NK-92 (cell line): ENCODE results near the gene PRSS8.

ENCODE experiments used
- DNase-seq: peaks from one replicate; lab custom pipeline; 2025; ENCODE audit not compliant: unreplicated experiment; lab: John Stamatoyannopoulos, UW

PRSS8 gene

DNA sequence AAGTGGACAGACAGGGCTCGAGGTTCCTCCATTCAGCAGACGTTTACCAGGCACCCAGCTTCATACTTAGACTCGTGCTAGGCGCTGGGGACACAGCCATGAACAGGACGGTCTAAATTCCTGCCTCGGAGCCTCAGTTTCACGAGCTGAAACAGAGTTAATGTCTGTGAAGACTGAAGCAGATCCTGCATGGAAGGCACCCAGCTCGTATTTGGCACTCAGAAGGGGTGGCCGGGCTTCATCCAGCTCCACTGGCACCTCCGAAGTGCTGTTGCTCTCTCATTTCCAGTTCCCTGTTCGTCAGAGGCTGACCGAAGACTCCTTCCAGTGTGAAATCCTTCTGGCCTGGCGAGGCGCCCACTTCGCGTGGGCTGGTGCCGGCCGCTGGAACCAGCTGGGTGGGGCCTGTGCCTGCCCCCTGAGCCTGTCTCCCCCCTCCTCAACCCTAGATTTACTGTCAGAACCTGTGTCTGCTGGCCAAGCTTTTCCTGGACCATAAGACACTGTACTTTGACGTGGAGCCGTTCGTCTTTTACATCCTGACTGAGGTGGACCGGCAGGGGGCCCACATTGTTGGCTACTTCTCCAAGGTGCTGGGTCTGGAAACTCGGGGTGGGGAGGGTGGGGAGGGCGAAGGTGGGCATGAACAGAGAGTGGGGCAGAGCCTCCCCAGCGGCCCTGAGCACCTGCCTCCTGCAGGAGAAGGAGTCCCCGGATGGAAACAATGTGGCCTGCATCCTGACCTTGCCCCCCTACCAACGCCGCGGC lies 5.8 kb downstream of the PRSS8 start:
- no peak for DNase-seq

- no peak for DNase-seq
These were observed 6.6 kb downstream of the PRSS8 start for GRCh38 chr16:31128711-31129567.

GRCh38 chr16:31127182-31127581 lies 8.3 kb downstream of the PRSS8 start:
- no peak for DNase-seq

- no peak for DNase-seq
These were observed 9.7 kb downstream of the PRSS8 start for GRCh38 chr16:31125844-31126243.

DNA sequence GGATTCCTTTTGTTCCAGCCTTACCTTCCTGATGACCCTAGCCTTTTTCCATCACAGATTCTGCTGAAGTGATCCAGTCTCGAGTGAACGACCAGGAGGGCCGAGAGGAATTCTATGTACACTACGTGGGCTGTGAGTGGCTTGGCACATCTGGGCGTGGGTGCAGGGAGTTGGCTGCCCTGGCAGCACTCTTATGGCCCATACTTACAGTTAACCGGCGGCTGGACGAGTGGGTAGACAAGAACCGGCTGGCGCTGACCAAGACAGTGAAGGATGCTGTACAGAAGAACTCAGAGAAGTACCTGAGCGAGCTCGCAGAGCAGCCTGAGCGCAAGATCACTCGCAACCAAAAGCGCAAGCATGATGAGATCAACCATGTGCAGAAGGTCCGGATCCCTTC lies 15.4 kb downstream of the PRSS8 start:
- DNase-seq: no peak

DNA sequence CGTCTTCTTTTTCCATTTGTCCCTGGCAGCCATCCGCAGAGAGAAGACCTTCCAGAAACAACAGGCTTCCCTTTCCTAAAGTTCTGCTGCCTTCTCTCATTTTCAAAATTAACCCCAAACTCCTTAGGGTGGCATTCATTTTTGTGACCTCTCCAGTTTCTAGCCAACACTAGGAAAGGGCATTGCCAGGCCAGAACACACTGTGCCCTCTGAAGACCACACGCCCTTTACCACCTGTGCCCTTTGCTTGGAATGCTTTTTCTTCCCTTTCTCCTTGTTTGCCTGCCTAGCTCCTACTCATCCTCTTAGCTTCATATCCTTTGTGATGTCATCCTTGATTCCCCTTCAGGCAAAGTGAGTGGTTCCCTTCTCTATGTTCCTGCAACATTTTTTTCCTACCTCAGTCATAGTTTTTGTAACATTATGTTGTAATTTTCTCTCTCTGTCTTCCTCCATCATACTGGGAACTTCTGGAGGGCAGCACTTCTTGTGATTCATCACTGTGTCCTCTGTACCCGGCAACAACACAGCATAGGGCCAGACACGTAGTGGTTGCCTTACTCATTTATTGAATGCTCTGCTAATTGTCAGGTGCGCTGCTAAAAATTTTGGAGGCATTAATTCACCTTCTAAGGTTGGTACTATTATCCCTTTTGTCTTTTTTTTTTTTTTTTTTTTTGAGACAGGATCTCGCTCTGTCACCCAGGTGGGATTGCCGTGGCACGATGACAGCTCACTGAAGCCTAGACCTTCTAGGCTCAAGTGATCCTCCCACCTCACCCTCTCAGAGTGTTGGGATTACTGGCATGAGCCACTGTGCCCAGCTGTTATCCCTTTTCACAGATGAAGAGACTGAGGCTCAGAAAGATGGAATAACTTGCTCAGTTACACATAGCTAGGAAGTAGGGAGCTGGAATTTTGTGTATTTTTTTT lies 17.0 kb downstream of the PRSS8 start:
- no peak for DNase-seq

GRCh38 chr16:31117384-31118222 lies 17.9 kb downstream of the PRSS8 start, which contains the start of gene KAT8:
Gene KAT8 (plus strand): TSS chr16:31117664. CDS start chr16:31117682, 18 bp downstream.
- DNase-seq: peak; percentile 81

DNA sequence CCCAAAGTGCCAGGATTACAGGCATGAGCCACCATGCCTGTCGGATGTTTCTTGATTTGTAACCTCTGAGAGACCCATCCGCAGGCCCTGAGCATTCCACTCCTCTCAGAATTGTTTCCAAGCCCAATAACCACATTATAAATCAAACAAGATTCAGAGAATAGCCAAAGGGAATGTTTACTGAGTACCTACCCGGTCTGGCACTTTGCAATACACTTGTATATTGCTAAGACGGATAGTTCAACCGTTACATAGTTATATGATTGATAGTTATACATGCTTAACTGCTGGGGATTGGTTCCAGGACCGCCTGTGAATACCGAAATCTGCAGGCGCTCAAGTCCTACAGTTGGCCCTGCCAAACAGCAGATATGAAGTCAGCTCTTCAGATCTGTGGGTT lies 21.1 kb downstream of the PRSS8 start:
- DNase-seq: no peak

- DNase-seq: no peak
These were observed 22.1 kb downstream of the PRSS8 start for GRCh38 chr16:31113121-31114120.

- no peak for DNase-seq
These were observed 22.8 kb downstream of the PRSS8 start for GRCh38 chr16:31112711-31113110.

GRCh38 chr16:31111881-31112466 lies 23.6 kb downstream of the PRSS8 start:
- no peak for DNase-seq

DNA sequence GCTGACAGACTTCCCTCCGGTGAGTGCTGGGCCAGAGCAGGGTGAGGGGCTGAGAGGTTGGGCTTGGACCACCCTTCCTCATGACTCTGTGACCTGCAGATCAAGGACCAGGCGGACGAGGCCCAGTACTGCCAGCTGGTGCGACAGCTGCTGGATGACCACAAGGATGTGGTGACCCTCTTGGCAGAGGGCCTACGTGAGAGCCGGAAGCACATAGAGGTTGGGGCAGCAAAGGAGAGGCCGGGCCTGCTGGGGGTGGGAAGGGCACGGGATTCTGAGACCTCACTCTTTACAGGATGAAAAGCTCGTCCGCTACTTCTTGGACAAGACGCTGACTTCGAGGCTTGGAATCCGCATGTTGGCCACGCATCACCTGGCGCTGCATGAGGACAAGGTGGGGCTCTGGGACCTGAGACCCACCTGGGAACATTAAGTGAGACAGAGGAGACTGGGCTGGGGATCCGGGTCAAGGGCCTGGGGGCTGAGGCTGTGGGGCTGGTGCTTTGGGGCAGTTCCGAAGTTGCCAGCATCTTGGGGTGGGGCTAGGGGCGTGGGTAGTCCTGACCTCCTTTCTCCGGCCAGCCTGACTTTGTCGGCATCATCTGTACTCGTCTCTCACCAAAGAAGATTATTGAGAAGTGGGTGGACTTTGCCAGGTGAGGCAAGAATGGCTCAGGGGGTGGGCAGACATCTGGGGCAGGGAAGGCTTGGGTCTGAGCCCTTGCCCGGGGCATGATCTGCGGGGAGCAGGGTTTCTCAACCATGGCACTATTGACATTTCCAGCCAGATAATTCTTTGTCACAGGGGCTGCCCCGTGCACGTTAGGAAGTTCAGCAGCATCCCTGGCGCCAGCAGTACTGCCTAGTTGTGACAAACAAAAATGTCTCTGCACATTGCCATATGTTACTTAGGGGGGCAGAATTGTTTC lies 25.2 kb downstream of the PRSS8 start:
- DNase-seq: no peak

DNA sequence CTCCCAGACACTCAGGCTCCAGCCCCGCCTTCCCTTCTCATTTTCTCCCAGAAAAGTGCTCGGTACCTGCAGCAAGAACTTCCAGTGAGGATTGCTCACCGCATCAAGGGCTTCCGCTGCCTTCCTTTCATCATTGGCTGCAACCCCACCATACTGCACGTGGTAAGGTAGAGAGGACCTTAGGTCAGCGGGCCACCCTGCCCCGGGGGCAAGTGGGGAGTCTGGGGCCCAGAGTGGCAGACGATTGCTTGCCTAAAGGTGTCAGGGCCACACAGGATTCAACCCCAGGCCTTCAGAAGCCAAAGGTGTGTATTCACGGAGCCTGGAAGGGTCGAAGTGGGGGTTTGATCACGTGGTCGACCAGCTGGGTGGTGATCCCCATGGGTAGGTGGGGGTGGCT lies 25.9 kb downstream of the PRSS8 start:
- DNase-seq: no peak

DNA sequence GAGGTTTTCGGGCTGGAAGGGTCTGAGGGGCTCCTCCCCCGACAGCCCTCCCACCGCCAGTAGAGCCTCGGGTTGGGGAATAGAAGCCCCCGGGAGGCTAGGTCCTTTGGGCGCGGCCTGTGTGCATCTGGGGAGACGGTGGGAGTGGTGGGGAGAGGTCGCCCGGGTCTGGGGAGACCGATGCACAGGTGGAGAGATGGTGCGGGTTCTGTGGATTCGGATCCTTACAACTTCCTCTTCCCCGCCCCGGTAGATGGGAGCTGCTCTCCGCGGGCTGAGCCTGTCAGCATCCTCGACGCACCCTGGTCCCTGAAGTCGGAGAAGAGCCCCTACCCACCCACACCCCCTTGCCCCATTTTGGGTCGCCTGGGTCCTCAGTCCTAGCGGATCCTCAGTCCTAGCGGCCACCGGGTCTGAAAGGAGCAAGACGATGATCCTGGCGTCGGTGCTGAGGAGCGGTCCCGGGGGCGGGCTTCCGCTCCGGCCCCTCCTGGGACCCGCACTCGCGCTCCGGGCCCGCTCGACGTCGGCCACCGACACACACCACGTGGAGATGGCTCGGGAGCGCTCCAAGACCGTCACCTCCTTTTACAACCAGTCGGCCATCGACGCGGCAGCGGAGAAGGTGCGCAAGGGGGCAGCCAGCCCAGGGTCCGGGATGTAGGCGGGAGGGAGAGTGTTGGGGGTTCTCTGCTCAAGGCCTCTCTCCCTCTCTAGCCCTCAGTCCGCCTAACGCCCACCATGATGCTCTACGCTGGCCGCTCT lies 26.6 kb downstream of the PRSS8 start:
- no peak for DNase-seq

GRCh38 chr16:31108035-31108793 lies 27.3 kb downstream of the PRSS8 start, which contains the start of gene BCKDK:
Gene BCKDK (plus strand): TSS chr16:31108386. CDS start chr16:31109224, 838 bp downstream.
- DNase-seq: no peak

DNA sequence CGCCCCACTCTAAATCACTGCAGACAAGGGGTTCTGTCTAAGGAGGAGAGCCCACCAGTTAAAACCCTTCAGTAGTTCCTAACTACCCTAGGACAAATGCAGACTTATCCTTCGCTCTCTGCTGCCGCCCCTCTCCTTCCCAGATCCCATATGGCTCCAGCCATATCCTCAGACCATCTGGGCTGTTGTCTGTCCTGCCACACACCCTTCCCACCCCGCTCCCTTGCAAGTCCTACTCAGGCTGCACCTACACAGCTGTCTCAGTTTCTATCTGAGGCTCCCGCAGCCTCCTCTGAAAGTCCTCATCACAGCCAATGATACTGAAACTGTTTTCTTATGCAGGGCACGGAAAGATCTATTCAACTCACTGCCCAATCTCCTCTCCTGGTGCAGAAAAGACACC lies 28.1 kb downstream of the PRSS8 start:
- DNase-seq: no peak
